Esophagus squamous epithelium (tissue), 5 donors: Measurements from ENCODE around the gene CCNK. TPM values are rescaled to one million over a fixed set of nuclear protein-coding genes. Genes with fewer than 3 reads are reported as not detected.

Experiments
- DNase-seq: peaks from one replicate; lab custom pipeline; 2025; lab: John Stamatoyannopoulos, UW
- H3K27ac ChIP-seq, 4 donors: fragments of 200-600 bp; sonication (generic); one replicate each; pipeline ENCODE4 v1.5.1; 2016 to 2019; ENCODE audit warnings: mild to moderate bottlenecking in 1 of 4
- H3K27me3 ChIP-seq, 4 donors: fragments of 200-600 bp; sonication (generic); 1 replicate in 3 of 4; 2 replicates in 1 of 4; pipeline versions ENCODE4 v1.5.1 to v1.6.0; 2017 to 2021; ENCODE audit warnings: antibody characterized with exemption in 1 of 4
- H3K36me3 ChIP-seq, 3 donors: fragments of 200-600 bp; sonication (generic); one replicate each; pipeline ENCODE4 v1.5.1; 2016 to 2019
- H3K4me1 ChIP-seq, 3 donors: fragments of 200-600 bp; sonication (generic); one replicate each; pipeline ENCODE4 v1.5.1; 2017 to 2019
- H3K4me3 ChIP-seq, 4 donors: fragments of 200-600 bp; sonication (generic); 1 replicate in 3 of 4; 2 replicates in 1 of 4; pipeline ENCODE4 v1.5.1; 2016 to 2019; ENCODE audit warnings: mild to moderate bottlenecking in 2 of 4, moderate library complexity in 1 of 4
- H3K9me3 ChIP-seq, 3 donors: fragments of 200-600 bp; sonication (generic); one replicate each; pipeline ENCODE4 v1.5.1; 2016 to 2019
- POLR2A ChIP-seq, 4 donors: fragments of 450-650 bp; IDR thresholded peaks; one replicate each; pipeline ENCODE4 v1.6.1; 2017; ENCODE audit warnings: antibody characterized with exemption in 4 of 4, mild to moderate bottlenecking in 4 of 4, moderate library complexity in 3 of 4
- WGBS, 2 donors: methylation state at CpG; one replicate each; pipeline ENCODE4 v1.1.5; 2018; 5-methylcytosine and 5-hydroxymethylcytosine counted together
- intact Hi-C: fragments of 100-400 bp; cut with DNase I; formaldehyde crosslinking; loops from one replicate; pipeline ENCODE4 v1.15.0; 2022
- total RNA-seq, 4 donors: library from RNA; depleted of rRNA; stranded (reverse); fragments of >200 nt; gene quantifications; one replicate each; pipeline ENCODE4 v1.1.0, GENCODE V29; 2016
- TF ChIP-seq, protein P1 (sequence below), 6 experiments: fragments of 450-650 bp in 4 of 6; fragments of 200-600 bp in 2 of 6; sonication (generic) in 2 of 6; IDR thresholded peaks; one replicate each; pipeline ENCODE4 v1.5.1; 2016 to 2019; ENCODE audit warnings: antibody characterized with exemption in 6 of 6, mild to moderate bottlenecking in 4 of 6, moderate library complexity in 4 of 6
- donor health status: DM: yes; HTN: yes; CAD: no.

The CCNK gene
- total RNA-seq: 10 to 100 TPM; 13.4 to 39.9 (median 29.5) TPM

GRCh38 chr14:99480917-99481744 is at the start of gene CCNK:
Gene CCNK (plus strand): TSS chr14:99481409. CDS start chr14:99492678, 11,269 bp downstream.
- peak in 3 of 4 donors; percentile 91 to 96 (median 96) for TF ChIP-seq POLR2A (IDR thresholded peaks at IDR 0.05)
- TF ChIP-seq, protein P1, sequence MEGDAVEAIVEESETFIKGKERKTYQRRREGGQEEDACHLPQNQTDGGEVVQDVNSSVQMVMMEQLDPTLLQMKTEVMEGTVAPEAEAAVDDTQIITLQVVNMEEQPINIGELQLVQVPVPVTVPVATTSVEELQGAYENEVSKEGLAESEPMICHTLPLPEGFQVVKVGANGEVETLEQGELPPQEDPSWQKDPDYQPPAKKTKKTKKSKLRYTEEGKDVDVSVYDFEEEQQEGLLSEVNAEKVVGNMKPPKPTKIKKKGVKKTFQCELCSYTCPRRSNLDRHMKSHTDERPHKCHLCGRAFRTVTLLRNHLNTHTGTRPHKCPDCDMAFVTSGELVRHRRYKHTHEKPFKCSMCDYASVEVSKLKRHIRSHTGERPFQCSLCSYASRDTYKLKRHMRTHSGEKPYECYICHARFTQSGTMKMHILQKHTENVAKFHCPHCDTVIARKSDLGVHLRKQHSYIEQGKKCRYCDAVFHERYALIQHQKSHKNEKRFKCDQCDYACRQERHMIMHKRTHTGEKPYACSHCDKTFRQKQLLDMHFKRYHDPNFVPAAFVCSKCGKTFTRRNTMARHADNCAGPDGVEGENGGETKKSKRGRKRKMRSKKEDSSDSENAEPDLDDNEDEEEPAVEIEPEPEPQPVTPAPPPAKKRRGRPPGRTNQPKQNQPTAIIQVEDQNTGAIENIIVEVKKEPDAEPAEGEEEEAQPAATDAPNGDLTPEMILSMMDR (IDR thresholded peaks at IDR 0.05): peak in 1 of 6 experiments; percentile 17
- no peaks in the 10 kb centered on the region for H3K27me3 ChIP-seq
- peaks cover 22 to 57% (median 36%) of the 10 kb centered on the region in 3 donors for H3K4me1 ChIP-seq
- DNase-seq: peak; percentile 99
- H3K27ac ChIP-seq: peak within 1 kb of the TSS; percentile 98 to 99 (median 99)
- intact Hi-C loops: no loop called here
- H3K9me3 ChIP-seq: no peaks in the 10 kb centered on the region
- no peaks in the 10 kb centered on the region for H3K36me3 ChIP-seq
- WGBS, 2 donors: 0% methylated on average over 8 of the region's 82 CpGs
- H3K4me3 ChIP-seq: peak within 1 kb of the TSS; percentile 95 to 99 (median 98)

DNA sequence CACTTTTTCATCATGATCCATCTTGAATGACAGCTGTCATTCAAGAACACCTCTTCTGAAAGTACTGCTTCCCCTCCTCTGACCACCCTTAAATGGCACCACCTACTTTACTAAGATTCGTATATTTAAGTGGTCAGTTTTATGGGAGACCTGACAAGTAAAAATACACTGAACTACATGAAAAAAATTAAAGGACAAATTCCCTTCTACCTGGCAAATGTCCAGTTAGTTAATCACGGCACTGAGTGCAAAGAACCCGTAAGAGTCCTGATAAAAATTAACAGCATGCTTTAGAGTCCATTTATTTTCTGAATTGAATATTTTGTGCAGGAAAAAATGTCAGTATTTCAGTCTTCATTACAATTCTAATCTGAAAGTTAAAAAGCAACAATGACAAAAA is 49.2 kb upstream of the CCNK start:
- TF ChIP-seq POLR2A (IDR thresholded peaks at IDR 0.05): no peak
- TF ChIP-seq, protein P1 (IDR thresholded peaks at IDR 0.05): no peak
- Histone ChIP-seq H3K36me3 (peaks cover 0 to 81% (median 0%) of the 10 kb centered on the region in 3 donors), H3K4me1 (peaks cover 0 to 6% (median 6%) of the 10 kb centered on the region in 3 donors), H3K27me3 (no peaks in the 10 kb centered on the region), H3K4me3 (no peak overlapping the region), H3K9me3 (peaks cover 0 to 11% (median 0%) of the 10 kb centered on the region in 3 donors), H3K27ac (no peak overlapping the region)
- WGBS, 2 donors: 49 to 67% methylated on average over 3 of the region's 3 CpGs
- intact Hi-C loops: no loop called here
- no peak for DNase-seq

DNA sequence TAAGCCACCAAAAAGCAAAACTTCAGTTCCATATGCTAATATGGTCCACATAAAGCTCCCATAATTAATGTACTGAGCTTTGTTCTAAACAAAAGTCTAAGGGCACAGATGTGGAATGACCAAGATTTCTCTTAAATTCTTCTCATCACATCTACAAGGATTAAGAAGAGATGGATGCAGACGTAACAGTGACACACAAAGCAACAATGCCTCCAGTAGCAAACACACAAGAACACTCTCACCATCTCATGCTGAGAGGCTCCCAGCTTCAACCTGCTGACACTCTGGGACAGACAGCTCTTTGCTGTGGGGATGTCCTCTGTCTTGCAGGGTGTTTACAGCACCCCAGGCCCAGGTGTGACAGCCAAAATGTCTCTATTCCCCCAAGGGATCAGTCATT is 48.7 kb upstream of the CCNK start:
- Histone ChIP-seq H3K4me3 (no peak overlapping the region), H3K9me3 (peaks cover 0 to 11% (median 0%) of the 10 kb centered on the region in 3 donors), H3K4me1 (peaks cover 0 to 10% (median 7%) of the 10 kb centered on the region in 3 donors), H3K36me3 (peaks cover 0 to 81% (median 0%) of the 10 kb centered on the region in 3 donors), H3K27me3 (no peaks in the 10 kb centered on the region), H3K27ac (no peak overlapping the region)
- DNase-seq: no peak
- TF ChIP-seq POLR2A (IDR thresholded peaks at IDR 0.05): no peak
- TF ChIP-seq, protein P1 (IDR thresholded peaks at IDR 0.05): no peak
- intact Hi-C loops: no loop called here
- WGBS, 2 donors: 63 to 71% methylated on average over 1 of the region's 1 CpG

GRCh38 chr14:99435327-99435726 is 45.9 kb upstream of the CCNK start:
- H3K4me1 ChIP-seq: peaks cover 0 to 10% (median 7%) of the 10 kb centered on the region in 3 donors
- WGBS, 2 donors: 66 to 74% methylated on average over 4 of the region's 4 CpGs
- no peak for TF ChIP-seq POLR2A (IDR thresholded peaks at IDR 0.05)
- TF ChIP-seq, protein P1 (IDR thresholded peaks at IDR 0.05): no peak
- H3K36me3 ChIP-seq: peaks cover 0 to 78% (median 0%) of the 10 kb centered on the region in 3 donors
- intact Hi-C loops: no loop called here
- H3K4me3 ChIP-seq: no peak overlapping the region
- H3K27ac ChIP-seq: no peak overlapping the region
- H3K9me3 ChIP-seq: no peaks in the 10 kb centered on the region
- DNase-seq: no peak
- H3K27me3 ChIP-seq: no peaks in the 10 kb centered on the region
